GM11168 (cell line): Measurements from ENCODE around the gene YARS1.

ENCODE experiments used
- in situ Hi-C: fragments of 300-500 bp; cut with MboI; formaldehyde crosslinking; loops from one replicate; pipeline ENCODE4 v1.12.0; 2022; ENCODE audit warnings: low sequenced_read_pairs; ENCODE audit not compliant: unreplicated experiment

YARS1 gene

DNA sequence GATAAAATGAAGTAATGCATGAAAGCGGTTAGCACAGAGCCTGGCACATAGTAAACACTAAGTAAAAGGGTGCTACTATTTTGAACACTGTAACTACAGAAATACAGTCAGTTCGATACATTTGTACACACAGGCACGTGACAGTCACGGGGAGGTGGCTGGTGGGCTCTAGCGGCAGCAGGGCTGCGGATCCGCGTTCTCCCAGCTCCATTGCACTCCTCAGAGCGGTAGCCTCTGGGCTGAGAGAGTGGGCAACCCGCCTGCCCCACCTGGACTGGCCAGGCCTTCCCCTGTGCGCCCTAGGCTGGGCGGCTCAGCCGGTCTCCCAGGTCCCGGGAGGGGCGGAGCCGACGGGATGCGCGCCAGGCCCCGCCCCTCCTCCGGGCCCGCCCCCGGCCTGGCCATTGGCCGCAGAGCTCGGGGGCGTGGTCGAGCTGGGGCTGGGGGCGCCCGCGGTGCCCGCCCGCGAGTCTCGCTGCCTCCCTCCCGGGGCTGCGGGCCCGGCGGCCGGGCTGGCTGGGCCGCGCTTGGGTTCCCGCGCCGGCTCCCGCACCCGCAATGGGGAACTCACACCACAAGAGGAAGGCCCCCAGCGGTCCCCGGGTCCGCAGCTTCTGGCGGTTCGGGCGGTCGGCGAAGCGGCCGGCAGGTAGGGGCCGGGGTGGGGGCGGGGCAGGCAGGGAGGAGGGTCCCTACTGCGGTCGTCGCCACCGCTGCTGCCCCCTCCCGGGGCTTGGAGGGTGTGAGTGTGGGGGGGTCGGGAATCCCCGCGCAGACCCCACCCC lies 63.4 kb downstream of the YARS1 start:
- in situ Hi-C loops, result loop anchor here (25.0 kb wide), 1 partner anchor 241 kb away; no protein-coding TSS in a partner anchor

DNA sequence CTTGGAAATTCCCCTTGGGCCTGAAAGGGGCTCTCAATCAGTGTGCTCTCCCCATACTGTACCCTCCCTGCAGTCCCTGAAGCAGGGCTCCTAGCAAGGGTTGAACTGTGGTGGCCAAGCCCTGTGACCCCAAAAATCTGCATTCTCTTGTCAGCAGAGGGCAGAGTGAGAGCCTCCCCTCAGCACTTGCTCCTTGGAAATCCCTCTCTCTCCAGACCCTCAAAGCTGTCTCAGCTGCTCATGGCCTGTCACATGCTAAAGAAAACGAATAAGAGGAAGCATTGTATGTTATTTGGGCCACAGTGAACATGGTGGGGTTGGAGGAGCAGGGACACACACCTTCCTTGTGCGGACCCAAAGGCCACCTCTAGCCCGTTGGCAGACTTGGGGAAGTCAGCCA lies 67.4 kb downstream of the YARS1 start:
- in situ Hi-C loops, result loop anchor here (25.0 kb wide), 1 partner anchor 237 kb away; no protein-coding TSS in a partner anchor

DNA sequence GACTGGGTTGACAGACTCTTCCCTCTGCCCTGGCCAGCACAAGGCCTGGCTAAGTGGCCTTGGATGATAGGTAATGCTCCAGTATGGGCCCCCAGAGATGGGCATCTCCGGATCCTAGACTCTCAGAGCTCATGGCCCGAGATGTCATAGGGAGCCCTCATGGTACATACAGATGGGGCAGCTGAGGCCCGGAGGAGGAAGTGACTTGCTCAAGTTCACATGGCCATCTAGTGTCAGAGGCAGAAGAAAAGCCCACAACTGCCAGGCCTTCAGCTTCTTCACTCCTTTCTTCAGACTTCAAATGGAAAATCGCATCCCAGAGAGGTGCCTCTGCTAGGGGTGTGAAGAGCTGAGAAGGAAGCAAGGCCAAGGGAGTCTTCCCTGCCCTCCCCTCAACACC lies 67.8 kb downstream of the YARS1 start:
- in situ Hi-C loops, result no loop called here

DNA sequence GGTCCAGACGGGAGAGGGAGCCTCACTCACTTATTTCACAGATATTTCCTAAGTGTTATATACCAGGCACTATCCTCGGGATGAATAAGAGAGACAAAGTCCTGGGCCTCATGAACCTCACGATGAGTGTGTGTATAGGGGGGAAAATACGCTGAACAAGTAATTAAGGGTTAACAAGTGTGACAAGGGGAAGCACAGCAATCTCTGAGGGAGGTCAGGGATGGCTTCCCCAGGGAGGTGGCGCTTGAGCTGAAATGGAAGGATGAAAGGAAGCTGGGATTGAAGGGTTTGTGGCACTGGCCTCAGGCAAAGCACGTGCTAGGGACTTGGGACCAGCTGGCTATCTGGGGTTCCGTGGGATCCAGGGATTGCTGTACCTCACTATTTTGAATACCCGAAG lies 68.2 kb downstream of the YARS1 start:
- in situ Hi-C loops, result no loop called here

- in situ Hi-C loops, result no loop called here
Measured at GRCh38 chr1:32748348-32748747, 68.8 kb downstream of the YARS1 start.

DNA sequence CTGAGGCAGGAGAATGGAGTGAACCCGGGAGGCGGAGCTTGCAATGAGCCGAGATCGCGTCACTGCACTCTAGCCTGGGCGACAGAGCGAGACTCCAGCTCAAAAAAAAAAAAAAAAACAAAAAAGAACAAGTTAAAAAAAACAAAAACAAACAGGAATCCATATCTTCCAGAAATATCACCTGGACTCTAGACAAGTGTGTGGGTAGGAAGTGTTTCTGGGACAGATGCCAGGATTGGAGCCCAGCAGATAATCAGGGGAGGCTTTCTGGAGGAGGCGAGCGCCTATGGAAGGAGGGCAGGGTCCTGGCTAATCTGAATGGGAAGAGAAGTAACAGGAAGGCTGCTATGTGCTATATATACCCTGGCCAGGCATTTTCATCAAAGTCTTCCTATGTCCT lies 71.0 kb downstream of the YARS1 start:
- in situ Hi-C loops, result no loop called here

DNA sequence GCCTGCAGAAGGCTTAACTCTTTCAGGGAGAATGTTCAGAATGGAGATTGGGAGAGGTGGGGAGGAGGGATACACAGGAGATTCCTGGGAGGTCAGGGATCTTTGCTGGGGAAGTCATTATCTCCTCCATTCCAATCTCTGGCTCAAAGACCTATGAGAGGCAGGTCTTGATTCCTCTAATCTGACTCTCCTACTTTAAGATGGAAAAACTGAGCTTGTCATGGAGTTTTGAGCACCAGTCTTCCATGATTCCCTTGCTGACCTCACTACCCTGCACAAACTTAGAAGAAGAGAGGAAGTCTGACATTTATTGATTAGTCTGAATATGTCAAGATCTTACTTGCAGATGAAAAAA lies 73.1 kb downstream of the YARS1 start:
- in situ Hi-C loops, result no loop called here

- in situ Hi-C loops, result no loop called here
Measured at GRCh38 chr1:32743380-32744070, 73.6 kb downstream of the YARS1 start.

- in situ Hi-C loops, result no loop called here
Measured at GRCh38 chr1:32742956-32743355, 74.2 kb downstream of the YARS1 start.

DNA sequence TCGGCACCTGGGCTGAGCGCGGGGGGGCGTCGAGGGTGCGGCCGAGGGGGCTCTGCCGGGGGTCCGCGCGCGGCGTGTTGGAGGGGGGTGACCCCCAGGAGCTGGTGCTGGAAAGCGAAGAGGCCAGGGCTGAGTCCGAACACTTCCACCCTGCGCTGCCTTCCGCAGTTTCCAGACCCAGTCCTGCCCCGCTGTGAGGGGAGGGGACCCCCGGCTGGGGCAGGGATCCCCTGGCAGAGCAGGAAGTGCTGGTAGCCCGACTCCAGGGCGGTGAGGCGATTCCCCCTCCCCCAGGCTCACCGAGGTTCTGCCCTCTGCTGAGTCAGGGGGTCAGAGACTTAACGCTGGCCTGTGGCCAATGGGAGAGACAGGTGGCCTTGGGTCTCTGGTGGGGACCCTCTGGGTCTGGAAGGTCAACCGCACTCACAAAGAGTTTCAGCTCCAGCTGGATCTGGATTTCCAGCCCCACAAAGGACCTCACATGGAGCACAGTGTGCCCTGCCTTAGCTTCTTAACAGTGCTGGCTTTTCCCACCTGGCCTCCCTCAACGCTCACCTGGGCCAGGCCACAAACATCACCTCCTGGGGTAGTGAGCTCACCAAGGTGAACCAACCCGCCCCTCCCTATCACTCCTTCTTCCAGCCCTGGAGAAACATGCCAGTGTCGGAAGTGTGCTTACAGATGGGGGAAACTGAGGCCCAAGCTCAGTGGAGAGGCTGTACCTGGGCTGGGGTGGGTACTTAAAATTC lies 74.8 kb downstream of the YARS1 start:
- in situ Hi-C loops, result no loop called here

GRCh38 chr1:32741413-32742198 lies 75.6 kb downstream of the YARS1 start:
- in situ Hi-C loops, result no loop called here

DNA sequence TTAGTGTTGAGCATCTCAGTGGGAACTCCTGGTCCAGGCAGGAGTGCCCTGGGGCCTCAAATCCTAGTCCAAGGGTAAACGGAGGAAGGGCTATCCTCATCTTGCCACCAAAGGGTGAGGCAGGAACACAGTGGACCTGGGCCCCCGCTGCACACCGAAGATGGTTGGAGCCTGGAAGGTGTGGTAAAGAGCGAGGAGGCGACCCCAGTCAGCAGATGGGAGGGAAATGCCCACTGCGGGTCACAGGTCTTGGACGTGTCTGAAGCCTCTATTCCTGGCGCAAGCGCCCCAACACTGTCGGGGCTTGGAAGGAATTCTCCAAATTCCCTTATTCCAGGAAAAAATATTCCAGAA lies 76.1 kb downstream of the YARS1 start:
- in situ Hi-C loops, result no loop called here

DNA sequence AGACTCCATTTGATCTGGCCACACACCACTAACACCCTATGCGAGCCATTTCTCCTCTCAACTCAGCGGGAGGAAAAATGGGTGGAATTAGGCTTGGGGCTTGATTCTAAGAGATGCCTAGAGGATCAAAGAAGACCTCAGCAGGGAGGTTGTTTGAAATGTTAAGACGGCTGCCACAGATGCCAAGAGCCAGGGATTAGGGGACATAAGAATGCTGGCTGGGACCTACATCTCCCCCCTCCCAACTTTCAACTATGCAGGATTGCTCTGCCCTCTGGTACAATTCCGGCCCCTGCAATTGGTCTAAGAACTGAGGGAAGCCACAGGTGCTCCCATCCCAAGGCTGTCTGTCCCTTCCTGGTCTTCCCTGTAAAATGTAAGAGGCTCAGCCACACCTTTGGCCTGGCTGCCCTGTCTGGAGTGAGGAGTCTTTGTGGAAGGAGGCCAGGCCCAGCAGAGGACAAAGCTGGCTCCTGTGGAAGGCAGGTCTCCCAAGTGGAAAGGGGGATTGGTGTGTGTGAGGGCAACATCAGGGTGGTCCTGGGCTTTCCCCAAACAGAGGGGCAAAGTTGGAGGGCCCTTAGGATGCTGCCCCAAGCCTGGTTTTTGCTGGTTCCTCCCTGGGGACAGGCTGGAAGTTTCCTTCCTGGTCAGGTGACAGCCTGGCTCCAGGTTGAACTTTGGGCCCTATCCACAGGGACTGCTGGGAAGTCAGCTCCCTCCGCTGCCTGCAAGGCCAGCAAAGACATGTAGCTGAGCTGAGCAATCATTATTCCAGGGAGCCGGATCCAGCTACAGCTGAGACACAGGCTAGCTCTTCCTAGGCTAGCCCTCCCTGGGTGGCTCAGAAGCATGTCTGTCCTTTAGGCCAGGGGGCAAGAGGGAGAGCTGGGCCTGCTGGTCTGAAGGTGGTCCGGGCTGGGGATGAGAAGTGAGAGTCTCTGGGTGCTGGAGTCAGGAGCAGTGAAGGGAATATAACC lies 80.1 kb downstream of the YARS1 start:
- in situ Hi-C loops, result no loop called here

DNA sequence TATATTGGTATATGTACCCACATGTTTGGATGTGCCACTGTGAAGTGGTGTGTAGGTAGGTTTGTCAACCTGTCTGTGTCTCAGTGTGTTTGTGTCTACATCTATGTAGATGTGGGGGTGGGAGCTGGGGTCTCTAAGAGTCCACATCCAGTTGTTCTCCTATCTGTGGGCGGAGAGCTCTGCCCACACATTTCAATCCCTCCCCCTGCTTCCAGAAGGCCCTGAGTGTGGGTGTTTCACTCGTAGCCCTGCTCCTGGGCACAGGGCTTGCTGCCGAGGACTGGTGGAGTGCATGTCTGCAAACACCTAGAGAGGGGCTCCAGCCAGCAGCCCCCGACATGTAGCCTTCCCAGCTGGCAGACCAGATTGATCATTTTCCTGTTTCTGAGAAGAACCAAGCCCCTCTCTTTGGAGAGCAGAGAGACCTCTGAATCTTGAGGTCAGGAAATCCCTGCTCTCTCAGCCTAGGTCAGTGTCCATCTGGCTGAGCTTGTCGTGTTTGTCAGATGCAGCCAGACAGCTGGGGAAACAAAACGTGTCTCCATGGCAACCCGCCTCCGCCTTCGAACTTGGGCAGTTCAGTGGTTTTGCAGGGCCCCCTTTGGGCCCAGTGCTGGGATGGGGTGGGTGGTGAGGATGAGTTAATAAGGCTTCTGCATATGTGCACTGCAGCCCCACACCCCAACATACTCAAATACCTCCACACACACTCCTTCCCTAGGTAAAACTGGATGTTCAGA lies 83.4 kb downstream of the YARS1 start:
- in situ Hi-C loops, result no loop called here

DNA sequence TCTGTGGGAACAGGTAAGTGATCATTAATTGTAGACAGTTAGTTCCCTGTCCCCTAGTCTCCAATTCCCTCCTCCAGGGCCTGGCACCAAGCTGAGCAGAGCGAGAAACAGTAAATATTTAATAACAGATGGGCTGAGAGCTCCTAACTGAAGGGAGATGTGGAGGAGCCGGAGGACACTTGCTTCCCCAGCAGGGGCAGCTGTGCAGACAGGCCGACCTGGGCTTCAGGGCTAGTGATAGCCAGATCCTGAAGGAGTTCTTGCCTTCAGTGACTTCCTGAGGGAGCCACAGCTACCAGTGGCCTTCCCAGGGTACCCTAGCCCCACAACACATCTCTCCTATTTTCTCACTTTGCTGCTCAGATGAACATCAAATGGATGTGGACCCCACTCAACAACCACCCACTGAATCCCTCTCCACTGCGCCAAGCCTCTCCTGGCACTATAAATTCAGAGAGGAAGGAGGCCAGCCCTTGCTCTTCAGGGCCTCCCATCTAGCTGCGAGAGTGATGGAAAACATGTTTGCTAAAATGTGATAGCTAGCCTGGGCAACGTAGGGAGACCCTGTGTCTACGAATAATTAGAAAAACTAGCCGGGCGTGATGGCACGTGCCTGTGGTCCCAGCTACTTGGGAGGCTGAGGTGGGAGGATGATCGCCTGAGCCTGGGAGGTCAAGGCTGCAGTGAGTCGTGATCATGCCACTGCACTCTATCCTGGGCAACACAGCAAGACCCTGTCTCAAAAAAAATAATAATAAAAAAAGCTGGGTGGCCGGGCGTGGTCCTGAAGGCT lies 87.7 kb downstream of the YARS1 start:
- in situ Hi-C loops, result no loop called here

DNA sequence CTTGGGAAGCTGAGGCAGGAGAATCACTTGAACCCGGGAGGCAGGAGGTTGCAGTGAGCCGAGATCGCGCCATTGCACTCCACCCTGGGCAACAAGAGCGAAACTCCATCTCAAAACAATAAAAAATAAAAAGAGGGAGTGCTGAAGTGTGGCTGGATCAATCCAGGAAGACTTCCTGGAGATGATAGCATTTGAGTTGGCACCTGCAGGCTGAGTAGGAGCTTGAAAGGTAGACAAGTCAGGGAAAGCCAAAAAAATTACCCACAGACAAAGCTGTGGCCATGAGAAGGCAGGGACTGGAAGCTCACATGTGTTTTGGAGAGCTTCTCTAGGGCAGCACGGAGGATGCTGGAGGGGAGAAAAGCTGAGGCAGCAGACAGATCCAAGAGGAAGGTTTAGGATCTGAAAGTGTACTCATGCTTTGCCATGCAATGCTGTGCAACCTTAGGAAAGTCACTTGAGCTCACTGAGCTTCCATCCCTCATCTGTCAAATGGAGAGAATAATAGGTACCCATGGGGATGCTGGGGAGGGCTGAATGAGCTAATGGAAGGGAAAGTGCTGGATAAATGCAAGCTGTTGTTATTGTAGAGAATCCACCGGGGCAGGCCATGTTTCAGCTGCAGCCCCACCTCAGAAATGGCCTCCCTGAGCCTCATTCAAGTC lies 88.6 kb downstream of the YARS1 start:
- in situ Hi-C loops, result no loop called here

DNA sequence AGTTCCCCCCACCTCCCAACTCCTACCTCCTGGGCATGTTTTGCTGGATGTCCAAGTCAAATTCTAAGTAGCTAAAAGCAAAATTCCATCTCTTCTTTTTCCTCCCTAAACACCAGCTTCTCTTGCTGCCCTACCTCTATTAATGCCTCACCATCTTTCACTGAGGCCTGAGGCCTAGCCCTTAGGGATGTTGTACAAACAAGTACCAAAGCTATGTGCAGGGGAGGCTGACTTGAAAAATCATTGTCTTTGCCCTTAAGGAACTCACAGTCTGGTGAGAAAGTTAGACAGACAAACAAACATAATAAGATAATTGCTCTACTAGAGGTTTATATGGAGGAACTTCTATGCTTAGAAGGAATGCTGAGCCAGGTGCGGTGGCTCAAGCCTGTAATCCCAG lies 89.3 kb downstream of the YARS1 start:
- in situ Hi-C loops, result no loop called here
